Measurements from ENCODE around the gene MRPL40. TPM values are rescaled to one million over a fixed set of nuclear protein-coding genes. Genes with fewer than 3 reads are reported as not detected.

The MRPL40 gene
- total and polyA plus RNA-seq, 2 of the 13 experiments (the other 11 are each of a cell fraction or from before 2014, with no cell fraction given): 42.7 to 79.7 TPM

DNA sequence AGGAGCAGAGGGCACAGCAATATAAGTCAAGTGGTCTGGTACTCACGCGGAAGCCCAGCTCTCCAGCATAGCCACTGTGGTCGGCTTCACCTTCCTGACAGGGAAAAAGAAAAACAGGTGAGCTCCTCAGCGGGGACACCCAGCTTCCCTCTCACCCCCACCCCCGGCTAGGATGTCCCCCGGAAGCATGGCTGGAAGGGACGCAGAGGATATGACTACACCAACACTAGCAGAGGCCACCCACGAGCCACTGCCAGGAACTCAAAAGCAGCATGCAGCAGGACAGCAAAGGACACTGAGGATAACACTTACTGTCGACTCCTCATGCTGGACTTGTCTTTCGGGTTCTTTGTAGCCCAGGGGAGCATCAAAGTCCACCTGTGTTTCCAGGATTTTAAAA lies 24.2 kb downstream of the MRPL40 start:
- Histone ChIP-seq H3K27ac (ENCODE audit: extremely low read length, insufficient read depth, low read length) (no peak overlapping the region), H3K9me3 (ENCODE audit: low read length) (no peaks in the 10 kb centered on the region), H3K4me1 (ENCODE audit: insufficient read depth, low read length) (no peaks in the 10 kb centered on the region), H4K20me1 (ENCODE audit: insufficient read depth, low read length) (no peaks in the 10 kb centered on the region), H3K9ac (ENCODE audit: insufficient read depth, low read depth, low read length) (no peak overlapping the region), H2AFZ (ENCODE audit: low read length) (no peak overlapping the region), H3K36me3 (replicated peaks in 1 of 2; ENCODE audit: control insufficient read depth in 1 of 2, insufficient read depth in 2 of 2, low read length in 2 of 2) (peaks cover 21 to 63% of the 10 kb centered on the region in 2 experiments; a peak in 4 of 5 replicates), H3K79me2 (ENCODE audit: insufficient read depth, low read length) (no peaks in the 10 kb centered on the region), H3K27me3 (ENCODE audit: control insufficient read depth in 1 of 2, insufficient read depth in 2 of 2, low read length in 2 of 2) (no peaks in the 10 kb centered on the region), H3K4me3 (replicated peaks in 1 of 3; ENCODE audit: insufficient read depth in 1 of 3, low read depth in 2 of 3, low read length in 3 of 3) (no peak overlapping the region), H3K4me2 (ENCODE audit: low read depth, low read length) (no peak overlapping the region)
- intact Hi-C loops (cut with micrococcal nuclease; ENCODE audit: unreplicated experiment) (no loop called here), in situ Hi-C loops (cut with HindIII; ENCODE audit: extremely low pct_ligation_motif_present, low pct_unique_long_range_greater_than_20kb) (no loop called here)
- ATAC-seq (no peak), DNase-seq (ENCODE audit: low spot score) (no peak), FAIRE-seq (no peak)
- CTCF ChIA-PET (ENCODE audit: low intra/inter-chr PET ratio, low total read pairs): no interaction called here
- TF ChIP-seq SOX6 (IDR thresholded peaks at IDR 0.05) (no peak), SOX6 (CRISPR knock-in tag; IDR thresholded peaks at IDR 0.05) (no peak), ZNF441 (CRISPR knock-in tag; IDR thresholded peaks at IDR 0.05; ENCODE audit: borderline replicate concordance) (no peak), BRCA1 (CRISPR knock-in tag; IDR thresholded peaks at IDR 0.05) (no peak), ZSCAN21 (CRISPR knock-in tag; IDR thresholded peaks at IDR 0.05; ENCODE audit: borderline replicate concordance) (no peak), IRX3 (CRISPR knock-in tag; IDR thresholded peaks at IDR 0.05; ENCODE audit: borderline replicate concordance, low read depth) (no peak), HIVEP1 (CRISPR knock-in tag; IDR thresholded peaks at IDR 0.05) (no peak), HOXA9 (CRISPR knock-in tag; IDR thresholded peaks at IDR 0.05; ENCODE audit: borderline replicate concordance) (no peak), SRSF4 (IDR thresholded peaks at IDR 0.05; ENCODE audit: low read depth, low read length, poor library complexity, severe bottlenecking) (no peak), SMAD9 (CRISPR knock-in tag; IDR thresholded peaks at IDR 0.05) (no peak), ARID2 (CRISPR knock-in tag; IDR thresholded peaks at IDR 0.05; ENCODE audit: borderline replicate concordance) (no peak)
- TF ChIP-seq, protein P1, sequence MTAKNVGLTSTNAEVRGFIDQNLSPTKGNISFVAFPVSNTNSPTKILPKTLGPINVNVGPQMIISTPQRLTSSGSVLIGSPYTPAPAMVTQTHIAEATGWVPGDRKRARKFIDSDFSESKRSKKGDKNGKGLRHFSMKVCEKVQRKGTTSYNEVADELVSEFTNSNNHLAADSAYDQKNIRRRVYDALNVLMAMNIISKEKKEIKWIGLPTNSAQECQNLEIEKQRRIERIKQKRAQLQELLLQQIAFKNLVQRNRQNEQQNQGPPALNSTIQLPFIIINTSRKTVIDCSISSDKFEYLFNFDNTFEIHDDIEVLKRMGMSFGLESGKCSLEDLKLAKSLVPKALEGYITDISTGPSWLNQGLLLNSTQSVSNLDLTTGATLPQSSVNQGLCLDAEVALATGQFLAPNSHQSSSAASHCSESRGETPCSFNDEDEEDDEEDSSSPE (CRISPR knock-in tag; IDR thresholded peaks at IDR 0.05): no peak
- TF ChIP-seq, protein P2, sequence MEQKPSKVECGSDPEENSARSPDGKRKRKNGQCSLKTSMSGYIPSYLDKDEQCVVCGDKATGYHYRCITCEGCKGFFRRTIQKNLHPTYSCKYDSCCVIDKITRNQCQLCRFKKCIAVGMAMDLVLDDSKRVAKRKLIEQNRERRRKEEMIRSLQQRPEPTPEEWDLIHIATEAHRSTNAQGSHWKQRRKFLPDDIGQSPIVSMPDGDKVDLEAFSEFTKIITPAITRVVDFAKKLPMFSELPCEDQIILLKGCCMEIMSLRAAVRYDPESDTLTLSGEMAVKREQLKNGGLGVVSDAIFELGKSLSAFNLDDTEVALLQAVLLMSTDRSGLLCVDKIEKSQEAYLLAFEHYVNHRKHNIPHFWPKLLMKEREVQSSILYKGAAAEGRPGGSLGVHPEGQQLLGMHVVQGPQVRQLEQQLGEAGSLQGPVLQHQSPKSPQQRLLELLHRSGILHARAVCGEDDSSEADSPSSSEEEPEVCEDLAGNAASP (CRISPR knock-in tag; IDR thresholded peaks at IDR 0.05; ENCODE audit: borderline replicate concordance): no peak
- 95% methylated on average over 7 of the region's 10 CpGs for WGBS (ENCODE audit: low lambda C conversion rate)
- POLR2A ChIA-PET: no interaction called here
- BruUV-seq (replicated peaks): no TSS peak
